ENCODE data around the gene STARD5.

The STARD5 gene

GRCh38 chr15:81308260-81308659, 15.7 kb downstream of the STARD5 start:
- Mint-ChIP-seq H3K27me3 (ENCODE audit: low read depth, poor library complexity) (peaks cover 14% of the 10 kb centered on the region), H3K27ac (no peak overlapping the region), H3K9me3 (no peaks in the 10 kb centered on the region), H3K36me3 (ENCODE audit: low read depth) (no peaks in the 10 kb centered on the region), H3K4me3 (no peak overlapping the region), H3K4me1 (peaks cover 14% of the 10 kb centered on the region)
- DNase-seq, result no peak
- no peak for TF ChIP-seq CTCF (IDR thresholded peaks at IDR 0.05)

- H3K9me3 Mint-ChIP-seq, result no peaks in the 10 kb centered on the region
- TF ChIP-seq CTCF (IDR thresholded peaks at IDR 0.05), result no peak
- no peaks in the 10 kb centered on the region for H3K36me3 Mint-ChIP-seq (ENCODE audit: low read depth)
- peaks cover 18% of the 10 kb centered on the region for H3K27me3 Mint-ChIP-seq (ENCODE audit: low read depth, poor library complexity)
- peaks cover 28% of the 10 kb centered on the region for H3K4me1 Mint-ChIP-seq
- no peak overlapping the region for H3K4me3 Mint-ChIP-seq
- no peak overlapping the region for H3K27ac Mint-ChIP-seq
- DNase-seq, result no peak
Observed at GRCh38 chr15:81304226-81304625, 19.7 kb downstream of the STARD5 start.

GRCh38 chr15:81303244-81304225, 20.4 kb downstream of the STARD5 start:
- DNase-seq, result no peak
- no peaks in the 10 kb centered on the region for H3K9me3 Mint-ChIP-seq
- peak overlapping the region; percentile 38 for H3K27ac Mint-ChIP-seq
- no peaks in the 10 kb centered on the region for H3K36me3 Mint-ChIP-seq (ENCODE audit: low read depth)
- H3K27me3 Mint-ChIP-seq (ENCODE audit: low read depth, poor library complexity), result peaks cover 18% of the 10 kb centered on the region
- no peak overlapping the region for H3K4me3 Mint-ChIP-seq
- H3K4me1 Mint-ChIP-seq, result peaks cover 28% of the 10 kb centered on the region
- no peak for TF ChIP-seq CTCF (IDR thresholded peaks at IDR 0.05)

- no peak overlapping the region for H3K27ac Mint-ChIP-seq
- H3K36me3 Mint-ChIP-seq (ENCODE audit: low read depth), result no peaks in the 10 kb centered on the region
- TF ChIP-seq CTCF (IDR thresholded peaks at IDR 0.05), result no peak
- peaks cover 28% of the 10 kb centered on the region for H3K4me1 Mint-ChIP-seq
- H3K27me3 Mint-ChIP-seq (ENCODE audit: low read depth, poor library complexity), result peaks cover 23% of the 10 kb centered on the region
- no peaks in the 10 kb centered on the region for H3K9me3 Mint-ChIP-seq
- no peak overlapping the region for H3K4me3 Mint-ChIP-seq
- DNase-seq, result no peak
Observed at GRCh38 chr15:81302701-81303109, 21.2 kb downstream of the STARD5 start.

- Mint-ChIP-seq H3K27me3 (ENCODE audit: low read depth, poor library complexity) (peaks cover 23% of the 10 kb centered on the region), H3K9me3 (no peaks in the 10 kb centered on the region), H3K4me1 (peaks cover 28% of the 10 kb centered on the region), H3K27ac (no peak overlapping the region), H3K4me3 (no peak overlapping the region), H3K36me3 (ENCODE audit: low read depth) (no peaks in the 10 kb centered on the region)
- TF ChIP-seq CTCF (IDR thresholded peaks at IDR 0.05), result no peak
- no peak for DNase-seq
Observed at GRCh38 chr15:81301815-81302399, 22.0 kb downstream of the STARD5 start.

All from nephron progenitor cell (in vitro differentiated cells).